Measurements from ENCODE around the gene PATJ. TPM values are rescaled to one million over a fixed set of nuclear protein-coding genes. Genes with fewer than 3 reads are reported as not detected.
"Not testable (repeated sequence)": the region's sequence is repeated elsewhere in the genome, so short reads cannot be mapped to it uniquely, and the experiment has no call there.

Gene PATJ
- polyA plus RNA-seq, 1 donor from 2014 or later: 7.8 TPM

DNA sequence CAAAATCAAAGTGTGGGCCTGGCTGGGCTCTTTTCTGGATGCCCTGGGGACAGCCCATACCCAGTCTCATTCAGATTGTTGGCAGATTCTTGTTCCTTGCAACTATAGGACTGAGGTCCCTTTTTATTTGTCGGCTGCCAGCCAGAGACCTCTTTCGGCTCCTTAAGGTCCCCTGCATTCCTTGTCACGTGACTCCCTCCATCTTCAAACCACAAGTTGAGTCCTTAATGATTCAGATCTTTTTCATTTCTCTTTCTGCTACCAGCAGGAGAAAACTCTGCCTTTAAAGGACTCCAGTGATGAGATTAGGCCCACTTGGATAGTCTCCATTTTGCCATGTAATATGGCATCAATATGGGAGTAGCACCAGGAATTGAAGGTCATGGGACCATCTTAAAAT, 48.6 kb downstream of the PATJ start:
- Histone ChIP-seq H2AFZ (ENCODE audit: low read depth, low read length) (no peak overlapping the region), H3K27ac (ENCODE audit: low read length) (no peak overlapping the region), H3K9ac (ENCODE audit: low read length) (no peak overlapping the region), H3K36me3 (ENCODE audit: insufficient read depth, low read length) (no peaks in the 10 kb centered on the region), H3K4me2 (ENCODE audit: low read length) (no peak overlapping the region), H4K20me1 (ENCODE audit: insufficient read depth) (no peaks in the 10 kb centered on the region), H3K9me2 (ENCODE audit: insufficient read depth, low read length) (no peaks in the 10 kb centered on the region), H3K27me3 (ENCODE audit: insufficient read depth, low read depth, low read length) (no peaks in the 10 kb centered on the region), H3K4me3 (ENCODE audit: low read length) (no peak overlapping the region), H3F3A (ENCODE audit: insufficient read depth, low read length, poor library complexity, severe bottlenecking) (no peaks in the 10 kb centered on the region), H3K9me3 (ENCODE audit: low read length) (no peaks in the 10 kb centered on the region), H3K79me2 (replicated peaks; ENCODE audit: insufficient read depth, low read length) (no peaks in the 10 kb centered on the region)
- TF ChIP-seq, protein P1, sequence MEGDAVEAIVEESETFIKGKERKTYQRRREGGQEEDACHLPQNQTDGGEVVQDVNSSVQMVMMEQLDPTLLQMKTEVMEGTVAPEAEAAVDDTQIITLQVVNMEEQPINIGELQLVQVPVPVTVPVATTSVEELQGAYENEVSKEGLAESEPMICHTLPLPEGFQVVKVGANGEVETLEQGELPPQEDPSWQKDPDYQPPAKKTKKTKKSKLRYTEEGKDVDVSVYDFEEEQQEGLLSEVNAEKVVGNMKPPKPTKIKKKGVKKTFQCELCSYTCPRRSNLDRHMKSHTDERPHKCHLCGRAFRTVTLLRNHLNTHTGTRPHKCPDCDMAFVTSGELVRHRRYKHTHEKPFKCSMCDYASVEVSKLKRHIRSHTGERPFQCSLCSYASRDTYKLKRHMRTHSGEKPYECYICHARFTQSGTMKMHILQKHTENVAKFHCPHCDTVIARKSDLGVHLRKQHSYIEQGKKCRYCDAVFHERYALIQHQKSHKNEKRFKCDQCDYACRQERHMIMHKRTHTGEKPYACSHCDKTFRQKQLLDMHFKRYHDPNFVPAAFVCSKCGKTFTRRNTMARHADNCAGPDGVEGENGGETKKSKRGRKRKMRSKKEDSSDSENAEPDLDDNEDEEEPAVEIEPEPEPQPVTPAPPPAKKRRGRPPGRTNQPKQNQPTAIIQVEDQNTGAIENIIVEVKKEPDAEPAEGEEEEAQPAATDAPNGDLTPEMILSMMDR (IDR thresholded peaks at IDR 0.05; ENCODE audit: poor library complexity, severe bottlenecking): no peak
- TF ChIP-seq, protein P2, sequence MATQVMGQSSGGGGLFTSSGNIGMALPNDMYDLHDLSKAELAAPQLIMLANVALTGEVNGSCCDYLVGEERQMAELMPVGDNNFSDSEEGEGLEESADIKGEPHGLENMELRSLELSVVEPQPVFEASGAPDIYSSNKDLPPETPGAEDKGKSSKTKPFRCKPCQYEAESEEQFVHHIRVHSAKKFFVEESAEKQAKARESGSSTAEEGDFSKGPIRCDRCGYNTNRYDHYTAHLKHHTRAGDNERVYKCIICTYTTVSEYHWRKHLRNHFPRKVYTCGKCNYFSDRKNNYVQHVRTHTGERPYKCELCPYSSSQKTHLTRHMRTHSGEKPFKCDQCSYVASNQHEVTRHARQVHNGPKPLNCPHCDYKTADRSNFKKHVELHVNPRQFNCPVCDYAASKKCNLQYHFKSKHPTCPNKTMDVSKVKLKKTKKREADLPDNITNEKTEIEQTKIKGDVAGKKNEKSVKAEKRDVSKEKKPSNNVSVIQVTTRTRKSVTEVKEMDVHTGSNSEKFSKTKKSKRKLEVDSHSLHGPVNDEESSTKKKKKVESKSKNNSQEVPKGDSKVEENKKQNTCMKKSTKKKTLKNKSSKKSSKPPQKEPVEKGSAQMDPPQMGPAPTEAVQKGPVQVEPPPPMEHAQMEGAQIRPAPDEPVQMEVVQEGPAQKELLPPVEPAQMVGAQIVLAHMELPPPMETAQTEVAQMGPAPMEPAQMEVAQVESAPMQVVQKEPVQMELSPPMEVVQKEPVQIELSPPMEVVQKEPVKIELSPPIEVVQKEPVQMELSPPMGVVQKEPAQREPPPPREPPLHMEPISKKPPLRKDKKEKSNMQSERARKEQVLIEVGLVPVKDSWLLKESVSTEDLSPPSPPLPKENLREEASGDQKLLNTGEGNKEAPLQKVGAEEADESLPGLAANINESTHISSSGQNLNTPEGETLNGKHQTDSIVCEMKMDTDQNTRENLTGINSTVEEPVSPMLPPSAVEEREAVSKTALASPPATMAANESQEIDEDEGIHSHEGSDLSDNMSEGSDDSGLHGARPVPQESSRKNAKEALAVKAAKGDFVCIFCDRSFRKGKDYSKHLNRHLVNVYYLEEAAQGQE (IDR thresholded peaks at IDR 0.05; ENCODE audit: borderline replicate concordance): no peak
- no peak for TF ChIP-seq TAF1 (IDR thresholded peaks at IDR 0.05; ENCODE audit: low read depth)

DNA sequence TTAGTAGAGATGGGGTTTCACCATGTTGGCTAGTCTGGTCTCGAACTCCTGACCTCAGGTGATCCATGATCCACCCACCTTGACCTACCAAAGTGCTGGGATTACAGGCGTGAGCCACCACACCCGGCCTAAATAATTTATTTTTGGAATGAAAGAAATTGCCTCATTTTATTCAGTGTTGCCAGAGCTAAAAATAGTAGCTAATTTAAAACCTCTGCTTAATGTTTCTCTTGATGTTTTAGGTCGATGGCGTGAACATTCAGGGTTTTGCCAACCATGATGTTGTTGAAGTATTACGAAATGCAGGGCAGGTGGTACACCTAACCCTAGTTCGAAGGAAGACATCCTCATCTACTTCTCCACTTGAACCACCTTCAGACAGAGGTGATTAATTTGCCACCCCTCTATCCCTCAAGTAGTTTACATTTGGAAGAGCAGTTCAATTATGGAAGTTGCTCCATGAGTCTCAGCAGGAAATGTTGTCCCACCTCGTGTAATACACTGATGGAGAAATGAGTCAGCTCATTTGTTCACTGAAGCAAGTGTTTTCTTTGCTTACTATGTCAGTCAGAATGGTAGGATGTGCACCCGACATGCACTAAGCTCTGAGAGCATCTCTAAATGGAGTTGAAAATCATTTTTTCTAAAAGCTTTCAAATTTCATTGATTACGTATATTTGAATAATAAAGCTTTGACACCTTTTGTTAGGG, 54.9 kb downstream of the PATJ start:
- Histone ChIP-seq H3K4me2 (ENCODE audit: low read length) (no peak overlapping the region), H3K9me2 (ENCODE audit: insufficient read depth, low read length) (no peaks in the 10 kb centered on the region), H3F3A (ENCODE audit: insufficient read depth, low read length, poor library complexity, severe bottlenecking) (no peaks in the 10 kb centered on the region), H3K4me3 (ENCODE audit: low read length) (no peak overlapping the region), H2AFZ (ENCODE audit: low read depth, low read length) (no peak overlapping the region), H3K27me3 (ENCODE audit: insufficient read depth, low read depth, low read length) (no peaks in the 10 kb centered on the region), H3K27ac (ENCODE audit: low read length) (no peak overlapping the region), H3K79me2 (replicated peaks; ENCODE audit: insufficient read depth, low read length) (no peaks in the 10 kb centered on the region), H3K9me3 (ENCODE audit: low read length) (no peaks in the 10 kb centered on the region), H3K36me3 (ENCODE audit: insufficient read depth, low read length) (no peaks in the 10 kb centered on the region), H3K9ac (ENCODE audit: low read length) (no peak overlapping the region), H4K20me1 (ENCODE audit: insufficient read depth) (no peaks in the 10 kb centered on the region)
- TF ChIP-seq EZH2 (IDR thresholded peaks at IDR 0.05; ENCODE audit: borderline replicate concordance, insufficient read depth, low read length, poor library complexity, severe bottlenecking) (no peak), RAD21 (conservative IDR thresholded peaks at IDR 0.05) (no peak), EP300 (conservative IDR thresholded peaks at IDR 0.05; ENCODE audit: poor library complexity, severe bottlenecking) (no peak), MXI1 (conservative IDR thresholded peaks at IDR 0.05; ENCODE audit: poor library complexity, severe bottlenecking) (no peak), POLR2AphosphoS5 (IDR thresholded peaks at IDR 0.05) (no peak), TAF1 (IDR thresholded peaks at IDR 0.05; ENCODE audit: low read depth) (no peak), SMC3 (conservative IDR thresholded peaks at IDR 0.05; ENCODE audit: poor library complexity) (no peak)
- TF ChIP-seq, protein P2 (IDR thresholded peaks at IDR 0.05; ENCODE audit: borderline replicate concordance): no peak
- TF ChIP-seq, protein P1 (IDR thresholded peaks at IDR 0.05; ENCODE audit: poor library complexity, severe bottlenecking): no peak

DNA sequence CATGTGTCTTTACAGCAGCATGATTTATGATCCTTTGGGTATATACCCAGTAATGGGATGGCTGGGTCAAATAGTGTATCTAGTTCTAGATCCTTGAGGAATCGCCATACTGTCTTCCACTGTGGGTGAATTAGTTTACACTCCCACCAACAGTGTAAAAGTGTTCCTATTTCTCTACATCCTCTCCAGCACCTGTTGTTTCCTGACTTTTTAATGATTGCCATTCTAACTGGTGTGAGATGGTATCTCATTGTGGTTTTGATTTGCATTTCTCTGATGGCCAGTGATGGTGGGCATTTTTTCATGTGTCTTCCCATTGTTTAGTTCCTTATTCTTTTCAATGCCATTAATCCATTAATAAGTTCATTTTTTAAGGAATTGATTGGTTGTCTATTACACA, 58.8 kb downstream of the PATJ start:
- H3K9me2 ChIP-seq (ENCODE audit: insufficient read depth, low read length); H3K4me3 ChIP-seq (ENCODE audit: low read length); H3K4me2 ChIP-seq (ENCODE audit: low read length); H3K27me3 ChIP-seq (ENCODE audit: insufficient read depth, low read depth, low read length); H3F3A ChIP-seq (ENCODE audit: insufficient read depth, low read length, poor library complexity, severe bottlenecking); H3K27ac ChIP-seq (ENCODE audit: low read length); H3K36me3 ChIP-seq (ENCODE audit: insufficient read depth, low read length); H3K9ac ChIP-seq (ENCODE audit: low read length); H3K79me2 ChIP-seq (replicated peaks; ENCODE audit: insufficient read depth, low read length); H2AFZ ChIP-seq (ENCODE audit: low read depth, low read length); H4K20me1 ChIP-seq (ENCODE audit: insufficient read depth); H3K9me3 ChIP-seq (ENCODE audit: low read length): not testable (repeated sequence)

All from neural cell (in vitro differentiated cells).